VCaP (cell line): ENCODE measurements around the gene SHMT2.

Experiments
- H3K27ac ChIP-seq: fragments of 450-650 bp; 2 replicates; pipeline ENCODE4 v1.5.1; 2017
- TF ChIP-seq, protein P1 (sequence below): fragments of 450-650 bp; conservative IDR thresholded peaks from 2 replicates; pipeline ENCODE4 v1.5.1; 2017; ENCODE audit warnings: mild to moderate bottlenecking, moderate library complexity

The SHMT2 gene

DNA sequence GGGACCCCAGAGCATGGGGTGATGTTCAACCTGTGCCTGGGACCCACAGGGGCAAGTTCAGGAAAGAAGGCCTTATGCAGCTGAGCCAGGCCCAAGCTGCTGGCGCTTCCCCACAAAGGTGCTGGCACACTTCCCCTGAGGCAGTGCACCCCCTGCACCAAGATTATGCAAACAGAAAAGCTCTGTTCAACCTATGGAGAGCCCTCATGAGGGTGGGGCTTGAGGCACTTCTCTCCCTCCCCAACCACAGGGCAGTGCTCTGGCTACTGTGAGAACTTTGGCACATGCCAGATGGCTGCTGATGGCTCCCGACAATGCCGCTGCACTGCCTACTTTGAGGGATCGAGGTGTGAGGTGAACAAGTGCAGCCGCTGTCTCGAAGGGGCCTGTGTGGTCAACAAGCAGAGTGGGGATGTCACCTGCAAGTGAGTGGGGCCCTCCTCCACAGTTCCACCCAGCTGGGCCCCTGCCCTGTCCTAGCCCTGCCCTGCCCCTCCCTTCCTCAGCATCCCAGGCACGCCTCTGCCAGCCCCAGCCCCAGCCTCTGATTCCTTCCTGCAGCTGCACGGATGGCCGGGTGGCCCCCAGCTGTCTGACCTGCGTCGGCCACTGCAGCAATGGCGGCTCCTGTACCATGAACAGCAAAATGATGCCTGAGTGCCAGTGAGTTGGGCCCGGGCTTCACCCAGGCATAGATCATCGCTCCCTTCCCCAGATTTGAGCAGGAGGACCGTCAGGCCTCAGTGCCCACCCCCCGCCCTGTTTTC, 18.4 kb upstream of the SHMT2 start:
- H3K27ac ChIP-seq = no peak overlapping the region
- TF ChIP-seq, protein P1, sequence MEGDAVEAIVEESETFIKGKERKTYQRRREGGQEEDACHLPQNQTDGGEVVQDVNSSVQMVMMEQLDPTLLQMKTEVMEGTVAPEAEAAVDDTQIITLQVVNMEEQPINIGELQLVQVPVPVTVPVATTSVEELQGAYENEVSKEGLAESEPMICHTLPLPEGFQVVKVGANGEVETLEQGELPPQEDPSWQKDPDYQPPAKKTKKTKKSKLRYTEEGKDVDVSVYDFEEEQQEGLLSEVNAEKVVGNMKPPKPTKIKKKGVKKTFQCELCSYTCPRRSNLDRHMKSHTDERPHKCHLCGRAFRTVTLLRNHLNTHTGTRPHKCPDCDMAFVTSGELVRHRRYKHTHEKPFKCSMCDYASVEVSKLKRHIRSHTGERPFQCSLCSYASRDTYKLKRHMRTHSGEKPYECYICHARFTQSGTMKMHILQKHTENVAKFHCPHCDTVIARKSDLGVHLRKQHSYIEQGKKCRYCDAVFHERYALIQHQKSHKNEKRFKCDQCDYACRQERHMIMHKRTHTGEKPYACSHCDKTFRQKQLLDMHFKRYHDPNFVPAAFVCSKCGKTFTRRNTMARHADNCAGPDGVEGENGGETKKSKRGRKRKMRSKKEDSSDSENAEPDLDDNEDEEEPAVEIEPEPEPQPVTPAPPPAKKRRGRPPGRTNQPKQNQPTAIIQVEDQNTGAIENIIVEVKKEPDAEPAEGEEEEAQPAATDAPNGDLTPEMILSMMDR = no peak

DNA sequence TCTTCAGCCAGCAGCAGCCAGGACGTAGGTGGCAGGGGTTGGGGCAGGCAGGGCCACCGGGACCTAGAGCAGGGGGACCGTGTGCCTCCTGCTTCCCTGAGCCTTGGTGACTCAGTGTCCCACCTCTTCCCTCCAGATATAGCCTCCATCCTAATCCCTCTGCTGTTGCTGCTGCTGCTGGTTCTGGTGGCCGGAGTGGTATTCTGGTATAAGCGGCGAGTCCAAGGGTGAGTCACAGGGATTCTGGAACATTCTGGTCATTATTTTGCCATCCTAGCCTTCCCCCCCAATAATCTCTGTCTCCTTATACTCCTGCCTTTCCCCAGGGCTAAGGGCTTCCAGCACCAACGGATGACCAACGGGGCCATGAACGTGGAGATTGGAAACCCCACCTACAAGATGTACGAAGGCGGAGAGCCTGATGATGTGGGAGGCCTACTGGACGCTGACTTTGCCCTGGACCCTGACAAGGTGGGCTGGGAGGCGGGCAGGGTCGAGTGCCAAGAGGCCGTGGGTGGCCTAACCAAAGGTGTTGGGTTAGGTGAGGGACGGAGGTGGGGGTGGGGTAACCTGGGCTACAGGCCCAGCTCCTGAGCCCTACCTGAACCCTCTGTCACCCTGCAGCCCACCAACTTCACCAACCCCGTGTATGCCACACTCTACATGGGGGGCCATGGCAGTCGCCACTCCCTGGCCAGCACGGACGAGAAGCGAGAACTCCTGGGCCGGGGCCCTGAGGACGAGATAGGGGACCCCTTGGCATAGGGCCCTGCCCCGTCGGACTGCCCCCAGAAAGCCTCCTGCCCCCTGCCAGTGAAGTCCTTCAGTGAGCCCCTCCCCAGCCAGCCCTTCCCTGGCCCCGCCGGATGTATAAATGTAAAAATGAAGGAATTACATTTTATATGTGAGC, 17.5 kb upstream of the SHMT2 start:
- no peak overlapping the region for H3K27ac ChIP-seq

DNA sequence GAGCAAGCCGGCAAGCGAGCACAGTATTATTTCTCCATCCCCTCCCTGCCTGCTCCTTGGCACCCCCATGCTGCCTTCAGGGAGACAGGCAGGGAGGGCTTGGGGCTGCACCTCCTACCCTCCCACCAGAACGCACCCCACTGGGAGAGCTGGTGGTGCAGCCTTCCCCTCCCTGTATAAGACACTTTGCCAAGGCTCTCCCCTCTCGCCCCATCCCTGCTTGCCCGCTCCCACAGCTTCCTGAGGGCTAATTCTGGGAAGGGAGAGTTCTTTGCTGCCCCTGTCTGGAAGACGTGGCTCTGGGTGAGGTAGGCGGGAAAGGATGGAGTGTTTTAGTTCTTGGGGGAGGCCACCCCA, 16.8 kb upstream of the SHMT2 start:
- no peak overlapping the region for H3K27ac ChIP-seq
- TF ChIP-seq, protein P1 = no peak

More for the DNA sequence above, 17.5 kb upstream of the SHMT2 start:
- TF ChIP-seq, protein P1 = no peak

DNA sequence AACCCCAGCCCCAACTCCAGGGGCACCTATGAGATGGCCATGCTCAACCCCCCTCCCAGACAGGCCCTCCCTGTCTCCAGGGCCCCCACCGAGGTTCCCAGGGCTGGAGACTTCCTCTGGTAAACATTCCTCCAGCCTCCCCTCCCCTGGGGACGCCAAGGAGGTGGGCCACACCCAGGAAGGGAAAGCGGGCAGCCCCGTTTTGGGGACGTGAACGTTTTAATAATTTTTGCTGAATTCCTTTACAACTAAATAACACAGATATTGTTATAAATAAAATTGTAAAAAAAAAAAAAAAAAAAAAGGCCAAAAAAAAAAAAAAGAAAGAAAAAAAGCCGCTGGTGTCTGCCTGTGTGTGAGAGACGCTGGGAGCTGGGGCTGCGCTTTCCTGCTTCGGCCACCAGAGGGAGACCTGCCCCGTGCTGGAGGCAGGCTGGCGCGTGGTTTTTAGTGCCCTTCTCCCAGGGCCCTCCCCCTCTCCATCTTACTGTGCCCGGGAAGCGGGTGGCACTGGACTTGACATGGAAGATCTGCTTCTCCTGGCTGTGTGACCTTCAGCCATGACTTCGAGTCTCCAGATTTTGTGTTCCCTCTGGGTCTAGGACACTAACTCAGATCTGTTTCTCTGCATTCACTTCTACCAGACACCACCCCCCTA, 16.3 kb upstream of the SHMT2 start:
- TF ChIP-seq, protein P1 = peak; percentile 99
- no peak overlapping the region for H3K27ac ChIP-seq

DNA sequence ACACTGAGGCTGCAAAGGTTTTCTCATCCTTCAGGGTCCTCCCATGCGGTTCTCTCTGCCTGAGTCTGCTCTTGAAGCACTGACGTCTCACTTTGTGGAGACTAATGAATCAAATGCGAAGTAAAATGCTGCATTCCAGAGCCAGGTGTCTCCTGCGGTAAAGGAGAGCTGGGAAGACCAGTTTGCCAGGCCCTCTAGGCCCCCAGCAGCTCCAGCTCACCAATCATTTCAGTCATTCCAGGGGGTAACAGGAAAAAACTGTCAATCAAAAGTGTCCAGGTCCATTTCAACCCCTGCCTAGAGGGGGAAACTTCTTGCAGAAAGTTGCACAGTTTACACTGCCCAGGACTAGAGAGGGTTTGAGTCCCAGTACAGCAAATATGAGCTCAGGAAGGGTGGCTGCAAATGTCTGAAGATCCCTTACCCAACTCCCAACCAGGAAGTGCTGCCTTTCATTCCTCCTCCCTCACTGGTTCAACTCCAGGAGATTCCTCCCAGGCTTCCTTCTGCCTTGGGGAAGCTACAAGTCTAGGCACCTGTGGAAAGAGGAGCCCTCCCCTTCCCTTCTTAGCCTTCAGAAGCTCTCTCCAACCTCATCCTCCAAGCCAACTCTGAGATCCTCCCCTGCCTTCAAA, 15.6 kb upstream of the SHMT2 start:
- no peak overlapping the region for H3K27ac ChIP-seq
- TF ChIP-seq, protein P1 = no peak

DNA sequence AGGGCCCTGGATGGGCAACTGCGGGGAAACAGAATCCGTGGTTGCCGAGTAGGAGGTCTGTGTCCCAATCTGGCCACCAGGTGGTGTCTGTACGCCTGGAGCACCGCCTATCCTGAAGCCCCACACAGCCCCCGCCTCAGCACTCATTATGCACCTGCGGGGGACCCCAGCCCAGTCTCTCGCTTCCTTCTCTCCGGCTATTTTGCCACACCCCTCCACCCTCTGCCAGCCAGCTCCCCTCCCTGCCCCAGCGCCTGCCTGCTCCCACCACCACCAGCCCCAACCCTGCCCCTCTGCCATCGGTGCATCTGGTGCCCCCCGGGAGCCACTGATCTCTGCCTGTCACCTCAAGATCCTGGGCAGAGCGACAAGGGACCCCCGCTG, 15.1 kb upstream of the SHMT2 start:
- TF ChIP-seq, protein P1 = peak; percentile 92
- H3K27ac ChIP-seq = no peak overlapping the region

DNA sequence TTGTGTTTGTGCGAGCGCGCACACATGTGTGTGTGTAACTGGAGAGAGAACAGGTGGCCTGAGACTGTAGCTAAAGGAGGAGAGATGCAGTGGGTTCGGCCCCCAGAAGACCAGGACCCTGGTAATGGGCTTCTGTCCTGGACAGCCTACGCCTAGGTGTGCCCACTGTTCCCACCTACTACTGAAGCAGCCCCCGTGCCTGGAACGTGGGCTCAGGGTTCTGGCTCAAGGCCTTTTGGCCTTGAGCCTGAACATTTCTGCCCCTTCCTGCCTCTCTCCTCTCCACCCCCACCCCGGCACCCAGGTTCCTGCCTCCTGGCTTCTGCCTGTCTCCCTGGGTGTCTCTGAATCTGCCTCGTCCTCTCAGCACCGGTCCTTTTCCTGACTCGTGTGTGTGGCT, 14.4 kb upstream of the SHMT2 start:
- TF ChIP-seq, protein P1 = no peak
- H3K27ac ChIP-seq = no peak overlapping the region
